GM20000 (cell line): Measurements from ENCODE around the gene TAMM41.
"Not testable (repeated sequence)": the region's sequence is repeated elsewhere in the genome, so short reads cannot be mapped to it uniquely, and the experiment has no call there.

ENCODE experiments used
- DNase-seq: peaks from one replicate; pipeline ENCODE4 v3.0.0; 2012; ENCODE audit warnings: low spot score
- CTCF ChIP-seq: IDR thresholded peaks from 2 replicates; pipeline ENCODE4 v1.5.1; 2012; ENCODE audit warnings: mild to moderate bottlenecking, control low read depth; ENCODE audit errors: extremely low read depth, missing control alignments

The TAMM41 gene

GRCh38 chr3:11789412-11789811 is 57.3 kb downstream of the TAMM41 start:
- TF ChIP-seq CTCF = no peak
- DNase-seq = no peak

GRCh38 chr3:11784971-11785377 is 61.7 kb downstream of the TAMM41 start:
- no peak for DNase-seq
- no peak for TF ChIP-seq CTCF

GRCh38 chr3:11780341-11780740 is 66.3 kb downstream of the TAMM41 start:
- no peak for DNase-seq
- no peak for TF ChIP-seq CTCF

GRCh38 chr3:11779626-11780025 is 67.1 kb downstream of the TAMM41 start:
- no peak for DNase-seq
- TF ChIP-seq CTCF = no peak

- no peak for DNase-seq
- TF ChIP-seq CTCF = no peak
Observed at GRCh38 chr3:11778248-11778647, 68.4 kb downstream of the TAMM41 start.

- DNase-seq = no peak
- no peak for TF ChIP-seq CTCF
Observed at GRCh38 chr3:11776346-11776745, 70.3 kb downstream of the TAMM41 start.

GRCh38 chr3:11775493-11775892 is 71.2 kb downstream of the TAMM41 start:
- no peak for TF ChIP-seq CTCF
- no peak for DNase-seq

GRCh38 chr3:11774296-11774877 is 72.3 kb downstream of the TAMM41 start:
- DNase-seq = no peak
- TF ChIP-seq CTCF = no peak

GRCh38 chr3:11771931-11772330 is 74.8 kb downstream of the TAMM41 start:
- not testable (repeated sequence) for DNase-seq
